Activated CD8-positive, alpha-beta memory T cell treated with anti-CD3 and anti-CD28 coated beads, Interleukin-2, amount 50 U/mL, for 24 hours (primary cell): Measurements from ENCODE around the gene BAD.
"Not testable (repeated sequence)": the region's sequence is repeated elsewhere in the genome, so short reads cannot be mapped to it uniquely, and the experiment has no call there.

Experiments
- DNase-seq: peaks from one replicate; pipeline ENCODE4 v3.0.0-alpha.2; 2020; ENCODE audit errors: extremely low read depth

Gene BAD

GRCh38 chr11:64284048-64284961 lies at the start of gene BAD:
TSS of gene BAD (minus strand) at chr11:64284665. CDS start at chr11:64284368, 297 bp downstream.
- DNase-seq = peak; percentile 78

GRCh38 chr11:64333556-64333955 lies 49.1 kb upstream of the BAD start:
- DNase-seq = no peak

GRCh38 chr11:64331569-64332371 lies 47.3 kb upstream of the BAD start:
- no peak for DNase-seq

DNA sequence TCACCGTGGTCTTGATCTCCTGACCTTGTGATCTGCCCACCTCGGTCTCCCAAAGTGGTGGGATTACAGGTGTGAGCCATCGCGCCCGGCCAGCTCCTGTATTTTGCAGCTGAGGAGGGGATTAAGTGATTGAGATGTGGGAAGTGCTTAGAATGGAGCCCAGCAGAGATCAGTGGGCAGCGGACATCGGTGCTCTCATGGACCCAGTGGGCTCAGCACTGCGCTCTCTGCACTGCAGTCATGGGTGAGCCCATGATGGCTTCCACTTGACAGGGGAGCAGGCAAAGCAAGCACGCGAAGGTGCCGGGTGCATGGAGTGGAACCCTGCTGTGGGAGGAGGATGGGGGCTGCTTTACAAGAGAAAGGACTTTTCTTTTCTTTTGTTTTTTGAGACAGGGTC lies 46.4 kb upstream of the BAD start:
- no peak for DNase-seq

DNA sequence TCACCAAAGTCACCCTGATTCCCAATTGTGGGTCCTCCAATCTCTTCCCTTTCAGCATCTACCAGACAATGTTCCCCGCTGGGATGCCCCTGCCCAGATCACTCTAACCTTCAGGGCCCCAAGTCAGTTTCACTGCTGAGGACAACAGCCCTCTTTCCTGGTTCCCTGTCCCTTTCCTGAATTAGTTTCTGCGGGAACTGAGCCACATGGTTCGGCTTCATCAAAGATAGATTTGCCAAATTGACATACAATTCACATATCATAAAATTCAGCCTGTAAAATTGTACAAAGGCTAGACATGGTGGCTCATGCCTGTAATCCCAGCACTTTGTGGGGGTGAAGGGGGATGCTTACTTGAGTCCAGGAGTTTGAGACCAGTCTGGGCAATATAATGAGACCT lies 43.5 kb upstream of the BAD start:
- no peak for DNase-seq

DNA sequence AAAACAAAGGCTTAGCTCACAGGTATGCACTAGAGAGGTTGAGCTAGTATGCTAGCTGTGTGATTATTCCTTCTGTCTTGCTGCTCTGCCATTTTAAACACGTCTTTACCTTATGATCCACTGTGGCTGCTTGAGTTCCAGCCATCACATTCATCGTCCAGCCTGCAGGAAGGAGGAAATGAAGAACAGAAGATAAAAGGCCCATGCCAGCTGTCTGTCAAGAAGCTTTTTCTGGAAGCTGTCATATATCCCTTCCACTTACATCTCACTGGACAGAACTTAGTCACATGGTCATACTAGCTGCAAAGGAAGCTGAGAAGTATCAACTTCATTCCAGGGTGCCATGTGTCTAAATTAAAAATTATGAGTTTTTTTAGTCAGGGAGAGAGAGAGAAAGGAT lies 42.9 kb upstream of the BAD start:
- DNase-seq = no peak

- DNase-seq = no peak
Observed at GRCh38 chr11:64324692-64325469, 40.4 kb upstream of the BAD start.

DNA sequence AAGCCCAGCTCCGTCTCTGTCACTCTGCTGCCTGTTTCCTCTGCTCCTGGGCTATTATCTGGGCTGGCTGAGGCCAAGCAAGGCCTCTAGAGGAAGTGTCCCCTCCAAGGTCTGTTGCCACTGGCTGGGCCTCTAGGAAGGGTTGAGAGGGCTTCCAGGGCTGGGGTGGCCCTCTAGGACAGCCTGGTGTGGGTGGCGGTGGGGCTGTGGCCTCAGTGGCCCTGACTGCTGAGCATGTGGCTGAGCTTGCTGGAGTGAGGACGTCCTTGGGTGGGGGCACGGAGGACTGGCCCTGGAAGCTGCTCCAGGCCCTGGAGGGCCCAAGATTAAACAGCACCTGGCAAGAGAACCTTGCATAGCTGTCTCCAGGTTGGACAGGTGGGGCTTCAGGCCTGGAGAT lies 39.5 kb upstream of the BAD start:
- not testable (repeated sequence) for DNase-seq

- DNase-seq = no peak
Observed at GRCh38 chr11:64323373-64323772, 38.9 kb upstream of the BAD start.

GRCh38 chr11:64322925-64323260 lies 38.4 kb upstream of the BAD start:
- DNase-seq = no peak

- no peak for DNase-seq
Observed at GRCh38 chr11:64321533-64321932, 37.1 kb upstream of the BAD start.

- DNase-seq = no peak
Observed at GRCh38 chr11:64321026-64321425, 36.6 kb upstream of the BAD start.

- DNase-seq = no peak
Observed at GRCh38 chr11:64320556-64320955, 36.1 kb upstream of the BAD start.

DNA sequence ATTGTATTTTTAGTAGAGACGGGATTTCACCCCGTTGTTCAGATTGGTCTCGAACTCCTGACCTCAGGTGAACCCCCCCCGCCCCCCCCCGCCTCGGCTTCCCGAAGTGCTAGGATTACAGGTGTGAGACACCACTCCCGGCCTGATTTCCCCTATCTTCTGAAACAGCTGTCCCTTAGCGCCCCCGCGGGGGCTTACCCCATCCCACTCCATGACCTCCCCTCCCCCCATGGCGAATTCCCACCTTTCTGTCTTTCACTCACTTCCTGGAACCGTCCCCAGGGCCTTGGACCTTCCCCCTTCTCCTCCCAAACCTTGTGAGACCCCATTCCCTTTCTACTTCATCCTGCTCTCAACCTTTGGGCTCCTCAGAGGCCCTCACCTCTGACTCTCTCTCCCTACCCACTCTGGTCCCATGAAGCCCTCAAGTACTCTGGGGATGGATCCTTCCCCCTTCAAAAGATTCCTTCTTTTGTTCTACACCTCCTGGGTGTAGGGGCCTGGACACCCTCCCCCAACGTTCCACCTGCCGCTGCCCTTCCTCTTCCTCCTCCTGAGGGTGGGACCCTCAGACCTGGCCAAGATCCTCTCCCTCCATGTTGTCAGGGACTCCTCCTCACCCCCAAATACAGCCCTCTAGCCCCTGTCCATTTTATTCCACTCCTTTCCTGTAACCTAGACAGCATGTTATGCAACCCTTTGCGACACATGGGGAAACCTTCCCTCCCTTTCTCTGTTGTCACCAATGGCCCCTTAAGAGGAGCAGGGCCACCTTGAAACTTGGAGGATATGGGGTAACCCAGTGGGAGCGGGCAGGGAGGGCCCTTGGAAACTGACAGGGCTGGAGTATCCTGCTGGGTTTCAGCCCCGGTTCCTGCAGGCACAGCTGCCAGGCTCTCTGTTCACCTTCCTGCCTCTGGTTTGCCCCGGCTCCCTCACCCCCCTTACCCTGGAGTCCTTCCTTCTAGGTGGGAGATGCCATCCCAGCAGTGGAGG lies 34.6 kb upstream of the BAD start:
- no peak for DNase-seq

- DNase-seq = peak; percentile 83
Observed at GRCh38 chr11:64317961-64318765, 33.7 kb upstream of the BAD start, which contains the start of gene PRDX5. TSS of gene PRDX5 (plus strand) at chr11:64318121. CDS start at chr11:64318216, 95 bp downstream.

GRCh38 chr11:64317325-64317960 lies 33.0 kb upstream of the BAD start, which contains the start of gene TRMT112:
TSS of gene TRMT112 (minus strand) at chr11:64317559. CDS start at chr11:64317526, 33 bp downstream.
- DNase-seq = peak; percentile 94

DNA sequence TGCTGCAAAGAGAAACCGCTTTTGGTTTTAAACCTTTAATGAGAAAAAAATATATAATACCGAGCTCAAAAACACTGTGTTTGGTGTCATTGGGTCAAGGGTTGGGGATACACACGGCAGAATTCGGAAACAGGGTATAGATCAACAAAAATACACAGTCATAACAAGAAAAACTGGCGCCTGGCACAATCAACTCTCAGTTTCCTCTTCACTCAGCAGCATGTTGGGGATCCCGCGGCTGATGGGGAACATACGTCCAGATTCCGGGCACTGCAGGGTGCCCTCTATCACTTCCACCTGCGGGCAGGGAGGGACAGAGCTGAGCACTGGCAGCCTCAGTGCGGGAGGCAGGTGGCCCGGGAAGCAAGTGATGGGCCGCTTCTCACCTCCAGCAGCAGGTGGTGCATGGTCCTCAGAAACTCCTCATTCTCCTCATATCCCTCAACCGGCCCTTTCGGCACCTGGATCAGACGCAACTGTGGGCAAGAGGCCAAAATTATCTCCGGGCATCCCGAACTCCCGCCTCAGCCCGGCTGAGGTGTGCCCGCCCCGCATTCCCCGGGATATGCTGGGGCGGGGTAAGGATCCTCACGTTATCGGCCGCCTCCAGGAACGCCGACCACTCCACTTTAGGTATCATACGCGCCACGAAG lies 32.3 kb upstream of the BAD start:
- no peak for DNase-seq

- not testable (repeated sequence) for DNase-seq
Observed at GRCh38 chr11:64315667-64316526, 31.4 kb upstream of the BAD start.
